ENCODE data around the gene REG1B.

The REG1B gene

GRCh38 chr2:79087785-79088364, at the start of gene REG1B:
Gene REG1B (minus strand): TSS chr2:79087993. CDS start chr2:79087612, 381 bp downstream.
- H3K4me1 Mint-ChIP-seq (ENCODE audit: low read depth), result peaks cover 3% of the 10 kb centered on the region
- no peaks in the 10 kb centered on the region for H3K9me3 Mint-ChIP-seq
- H3K36me3 Mint-ChIP-seq (ENCODE audit: low read depth), result no peaks in the 10 kb centered on the region
- H3K4me3 Mint-ChIP-seq, result no peak within 1 kb of the TSS
- H3K27me3 Mint-ChIP-seq, result no peaks in the 10 kb centered on the region
- no peak within 1 kb of the TSS for H3K27ac Mint-ChIP-seq

GRCh38 chr2:79131687-79132086, 43.9 kb upstream of the REG1B start:
- no peaks in the 10 kb centered on the region for H3K36me3 Mint-ChIP-seq (ENCODE audit: low read depth)
- H3K27ac Mint-ChIP-seq, result no peak overlapping the region
- H3K4me3 Mint-ChIP-seq, result no peak overlapping the region
- no peaks in the 10 kb centered on the region for H3K27me3 Mint-ChIP-seq
- no peaks in the 10 kb centered on the region for H3K9me3 Mint-ChIP-seq
- no peaks in the 10 kb centered on the region for H3K4me1 Mint-ChIP-seq (ENCODE audit: low read depth)

GRCh38 chr2:79129804-79130203, 42.0 kb upstream of the REG1B start:
- Mint-ChIP-seq H3K4me3 (no peak overlapping the region), H3K36me3 (ENCODE audit: low read depth) (no peaks in the 10 kb centered on the region), H3K9me3 (peaks cover 3% of the 10 kb centered on the region), H3K27ac (no peak overlapping the region), H3K4me1 (ENCODE audit: low read depth) (no peaks in the 10 kb centered on the region), H3K27me3 (no peaks in the 10 kb centered on the region)

- no peaks in the 10 kb centered on the region for H3K27me3 Mint-ChIP-seq
- H3K27ac Mint-ChIP-seq, result no peak overlapping the region
- no peaks in the 10 kb centered on the region for H3K4me1 Mint-ChIP-seq (ENCODE audit: low read depth)
- peaks cover 3% of the 10 kb centered on the region for H3K9me3 Mint-ChIP-seq
- no peak overlapping the region for H3K4me3 Mint-ChIP-seq
- H3K36me3 Mint-ChIP-seq (ENCODE audit: low read depth), result no peaks in the 10 kb centered on the region
These were observed 41.5 kb upstream of the REG1B start for GRCh38 chr2:79129260-79129659.

GRCh38 chr2:79128406-79128805, 40.6 kb upstream of the REG1B start:
- Mint-ChIP-seq H3K9me3 (peaks cover 3% of the 10 kb centered on the region), H3K36me3 (ENCODE audit: low read depth) (no peaks in the 10 kb centered on the region), H3K4me3 (no peak overlapping the region), H3K27me3 (no peaks in the 10 kb centered on the region), H3K27ac (no peak overlapping the region), H3K4me1 (ENCODE audit: low read depth) (no peaks in the 10 kb centered on the region)

GRCh38 chr2:79125721-79125985, 37.9 kb upstream of the REG1B start:
- Mint-ChIP-seq H3K27ac (no peak overlapping the region), H3K27me3 (no peaks in the 10 kb centered on the region), H3K9me3 (peaks cover 3% of the 10 kb centered on the region), H3K4me3 (no peak overlapping the region), H3K4me1 (ENCODE audit: low read depth) (no peaks in the 10 kb centered on the region), H3K36me3 (ENCODE audit: low read depth) (no peaks in the 10 kb centered on the region)

- Mint-ChIP-seq H3K9me3 (peaks cover 3% of the 10 kb centered on the region), H3K27ac (no peak overlapping the region), H3K36me3 (ENCODE audit: low read depth) (no peaks in the 10 kb centered on the region), H3K4me3 (no peak overlapping the region), H3K4me1 (ENCODE audit: low read depth) (no peaks in the 10 kb centered on the region), H3K27me3 (no peaks in the 10 kb centered on the region)
These were observed 37.3 kb upstream of the REG1B start for GRCh38 chr2:79124907-79125720.

- no peaks in the 10 kb centered on the region for H3K4me1 Mint-ChIP-seq (ENCODE audit: low read depth)
- no peaks in the 10 kb centered on the region for H3K27me3 Mint-ChIP-seq
- H3K36me3 Mint-ChIP-seq (ENCODE audit: low read depth), result no peaks in the 10 kb centered on the region
- no peak overlapping the region for H3K4me3 Mint-ChIP-seq
- H3K9me3 Mint-ChIP-seq, result peaks cover 3% of the 10 kb centered on the region
- no peak overlapping the region for H3K27ac Mint-ChIP-seq
These were observed 34.9 kb upstream of the REG1B start for GRCh38 chr2:79122676-79123075.

GRCh38 chr2:79120194-79120713, 32.5 kb upstream of the REG1B start, which contains the start of gene REG1A:
Gene REG1A (plus strand): TSS chr2:79120488. CDS start chr2:79120862, 374 bp downstream.
- Mint-ChIP-seq H3K4me1 (ENCODE audit: low read depth) (no peaks in the 10 kb centered on the region), H3K27me3 (no peaks in the 10 kb centered on the region), H3K36me3 (ENCODE audit: low read depth) (no peaks in the 10 kb centered on the region), H3K4me3 (no peak within 1 kb of the TSS), H3K27ac (no peak within 1 kb of the TSS), H3K9me3 (peaks cover 3% of the 10 kb centered on the region)

- Mint-ChIP-seq H3K4me1 (ENCODE audit: low read depth) (no peaks in the 10 kb centered on the region), H3K27ac (no peak overlapping the region), H3K27me3 (no peaks in the 10 kb centered on the region), H3K4me3 (no peak overlapping the region), H3K9me3 (no peaks in the 10 kb centered on the region), H3K36me3 (ENCODE audit: low read depth) (no peaks in the 10 kb centered on the region)
These were observed 29.5 kb upstream of the REG1B start for GRCh38 chr2:79116997-79117928.

GRCh38 chr2:79114797-79115494, 27.2 kb upstream of the REG1B start:
- Mint-ChIP-seq H3K4me1 (ENCODE audit: low read depth) (no peaks in the 10 kb centered on the region), H3K36me3 (ENCODE audit: low read depth) (no peaks in the 10 kb centered on the region), H3K9me3 (no peaks in the 10 kb centered on the region), H3K4me3 (no peak overlapping the region), H3K27me3 (no peaks in the 10 kb centered on the region), H3K27ac (no peak overlapping the region)

GRCh38 chr2:79112269-79112668, 24.5 kb upstream of the REG1B start:
- Mint-ChIP-seq H3K27ac (no peak overlapping the region), H3K27me3 (no peaks in the 10 kb centered on the region), H3K4me3 (no peak overlapping the region), H3K9me3 (no peaks in the 10 kb centered on the region), H3K4me1 (ENCODE audit: low read depth) (no peaks in the 10 kb centered on the region), H3K36me3 (ENCODE audit: low read depth) (no peaks in the 10 kb centered on the region)

- H3K27me3 Mint-ChIP-seq, result no peaks in the 10 kb centered on the region
- H3K27ac Mint-ChIP-seq, result no peak overlapping the region
- no peak overlapping the region for H3K4me3 Mint-ChIP-seq
- H3K4me1 Mint-ChIP-seq (ENCODE audit: low read depth), result peaks cover 2% of the 10 kb centered on the region
- no peaks in the 10 kb centered on the region for H3K36me3 Mint-ChIP-seq (ENCODE audit: low read depth)
- H3K9me3 Mint-ChIP-seq, result no peaks in the 10 kb centered on the region
These were observed 17.5 kb upstream of the REG1B start for GRCh38 chr2:79105259-79105658.

- Mint-ChIP-seq H3K4me1 (ENCODE audit: low read depth) (peaks cover 6% of the 10 kb centered on the region), H3K27ac (no peak overlapping the region), H3K27me3 (no peaks in the 10 kb centered on the region), H3K4me3 (no peak overlapping the region), H3K9me3 (peaks cover 1% of the 10 kb centered on the region), H3K36me3 (ENCODE audit: low read depth) (no peaks in the 10 kb centered on the region)
These were observed 15.4 kb upstream of the REG1B start for GRCh38 chr2:79103214-79103613.
